ENCODE results near the gene MRPS12. TPM values are rescaled to one million over a fixed set of nuclear protein-coding genes. Genes with fewer than 3 reads are reported as not detected.
"Not testable (repeated sequence)": the region's sequence is repeated elsewhere in the genome, so short reads cannot be mapped to it uniquely, and the experiment has no call there.

MRPS12 gene
- total RNA-seq, 1 donor from 2014 or later: 118 TPM

DNA sequence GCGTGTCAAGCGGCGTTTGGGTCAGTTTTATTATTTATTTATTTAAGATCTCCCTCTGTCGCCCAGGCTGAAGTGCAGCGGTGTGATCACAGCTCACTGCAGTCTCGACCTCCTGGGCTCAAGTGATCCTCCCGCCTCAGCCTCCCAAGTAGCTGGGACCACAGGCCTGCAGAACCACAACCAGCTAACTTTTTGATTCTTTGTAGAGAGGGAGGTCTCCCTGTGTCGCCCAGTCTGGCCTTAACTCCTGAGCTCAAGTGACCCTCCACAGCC is 713 bp downstream of the MRPS12 start:
- H3K9me3 Mint-ChIP-seq: no peaks in the 10 kb centered on the region
- peaks cover 28% of the 10 kb centered on the region for H3K4me1 Mint-ChIP-seq (ENCODE audit: low read depth)
- H3K36me3 Mint-ChIP-seq (ENCODE audit: low read depth): peaks cover 34% of the 10 kb centered on the region
- H3K27ac Mint-ChIP-seq: peak overlapping the region; percentile 97
- DNase-seq (ENCODE audit: low spot score): no peak
- peak overlapping the region; percentile 99 for H3K4me3 Mint-ChIP-seq
- no peaks in the 10 kb centered on the region for H3K27me3 Mint-ChIP-seq (ENCODE audit: insufficient read depth)
- intact Hi-C loops (cut with micrococcal nuclease): loop anchor here (1.0 to 2.0 kb wide), 3 partner anchors 18 to 387 kb away; no protein-coding TSS in a partner anchor

GRCh38 chr19:38932425-38933179 is 1.9 kb downstream of the MRPS12 start:
- Mint-ChIP-seq H3K36me3 (ENCODE audit: low read depth) (peaks cover 34% of the 10 kb centered on the region), H3K27me3 (ENCODE audit: insufficient read depth) (no peaks in the 10 kb centered on the region), H3K4me3 (peak overlapping the region; percentile 67), H3K27ac (no peak overlapping the region), H3K9me3 (no peaks in the 10 kb centered on the region), H3K4me1 (ENCODE audit: low read depth) (peaks cover 28% of the 10 kb centered on the region)
- peak; percentile 15 for DNase-seq (ENCODE audit: low spot score)
- intact Hi-C loops (cut with micrococcal nuclease): no loop called here

GRCh38 chr19:38933544-38933943 is 2.8 kb downstream of the MRPS12 start:
- Mint-ChIP-seq H3K4me1 (ENCODE audit: low read depth) (peaks cover 26% of the 10 kb centered on the region), H3K36me3 (ENCODE audit: low read depth) (peaks cover 34% of the 10 kb centered on the region), H3K9me3 (no peaks in the 10 kb centered on the region), H3K27ac (no peak overlapping the region), H3K27me3 (ENCODE audit: insufficient read depth) (no peaks in the 10 kb centered on the region), H3K4me3 (no peak overlapping the region)
- DNase-seq (ENCODE audit: low spot score): no peak
- intact Hi-C loops (cut with micrococcal nuclease): no loop called here

DNA sequence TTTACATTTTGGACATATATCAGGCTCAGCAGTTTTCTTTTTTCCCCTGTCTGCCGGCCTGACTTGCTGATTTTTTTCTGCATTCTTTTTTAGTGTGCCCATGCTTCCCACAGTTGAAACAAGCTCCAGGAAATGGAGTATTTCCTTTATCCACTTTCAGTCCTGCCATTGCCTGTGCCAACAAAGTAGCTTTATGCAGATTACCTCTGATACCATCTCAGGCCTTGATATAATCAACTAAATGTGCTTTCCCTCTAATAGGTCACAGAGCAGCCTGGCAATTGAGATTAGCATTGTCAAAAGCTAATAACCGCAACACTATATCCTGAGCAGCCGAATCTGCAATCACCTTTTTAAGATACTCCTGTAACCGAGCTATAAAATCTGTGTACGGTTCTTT is 9.2 kb downstream of the MRPS12 start:
- intact Hi-C loops (cut with micrococcal nuclease): no loop called here
- no peak overlapping the region for H3K4me3 Mint-ChIP-seq
- no peaks in the 10 kb centered on the region for H3K9me3 Mint-ChIP-seq
- DNase-seq (ENCODE audit: low spot score): no peak
- peaks cover 10% of the 10 kb centered on the region for H3K4me1 Mint-ChIP-seq (ENCODE audit: low read depth)
- H3K36me3 Mint-ChIP-seq (ENCODE audit: low read depth): peaks cover 12% of the 10 kb centered on the region
- no peak overlapping the region for H3K27ac Mint-ChIP-seq
- H3K27me3 Mint-ChIP-seq (ENCODE audit: insufficient read depth): peaks cover 9% of the 10 kb centered on the region

- H3K27ac Mint-ChIP-seq; intact Hi-C loops (cut with micrococcal nuclease); H3K4me3 Mint-ChIP-seq; DNase-seq (ENCODE audit: low spot score); H3K36me3 Mint-ChIP-seq (ENCODE audit: low read depth); H3K9me3 Mint-ChIP-seq; H3K27me3 Mint-ChIP-seq (ENCODE audit: insufficient read depth): not testable (repeated sequence)
- peaks cover 10% of the 10 kb centered on the region for H3K4me1 Mint-ChIP-seq (ENCODE audit: low read depth)
Observed at GRCh38 chr19:38941466-38941865, 10.7 kb downstream of the MRPS12 start.

GRCh38 chr19:38941979-38942378 is 11.2 kb downstream of the MRPS12 start:
- no peak for DNase-seq (ENCODE audit: low spot score)
- Mint-ChIP-seq H3K9me3 (no peaks in the 10 kb centered on the region), H3K27me3 (ENCODE audit: insufficient read depth) (peaks cover 9% of the 10 kb centered on the region), H3K27ac (no peak overlapping the region), H3K4me1 (ENCODE audit: low read depth) (peaks cover 10% of the 10 kb centered on the region), H3K36me3 (ENCODE audit: low read depth) (peaks cover 1% of the 10 kb centered on the region), H3K4me3 (no peak overlapping the region)
- intact Hi-C loops (cut with micrococcal nuclease): no loop called here

GRCh38 chr19:38942471-38943181 is 11.9 kb downstream of the MRPS12 start:
- H3K4me1 Mint-ChIP-seq (ENCODE audit: low read depth): peaks cover 10% of the 10 kb centered on the region
- peaks cover 9% of the 10 kb centered on the region for H3K27me3 Mint-ChIP-seq (ENCODE audit: insufficient read depth)
- no peaks in the 10 kb centered on the region for H3K9me3 Mint-ChIP-seq
- intact Hi-C loops (cut with micrococcal nuclease): no loop called here
- H3K36me3 Mint-ChIP-seq (ENCODE audit: low read depth): peaks cover 1% of the 10 kb centered on the region
- DNase-seq (ENCODE audit: low spot score): no peak
- H3K4me3 Mint-ChIP-seq: no peak overlapping the region
- no peak overlapping the region for H3K27ac Mint-ChIP-seq

DNA sequence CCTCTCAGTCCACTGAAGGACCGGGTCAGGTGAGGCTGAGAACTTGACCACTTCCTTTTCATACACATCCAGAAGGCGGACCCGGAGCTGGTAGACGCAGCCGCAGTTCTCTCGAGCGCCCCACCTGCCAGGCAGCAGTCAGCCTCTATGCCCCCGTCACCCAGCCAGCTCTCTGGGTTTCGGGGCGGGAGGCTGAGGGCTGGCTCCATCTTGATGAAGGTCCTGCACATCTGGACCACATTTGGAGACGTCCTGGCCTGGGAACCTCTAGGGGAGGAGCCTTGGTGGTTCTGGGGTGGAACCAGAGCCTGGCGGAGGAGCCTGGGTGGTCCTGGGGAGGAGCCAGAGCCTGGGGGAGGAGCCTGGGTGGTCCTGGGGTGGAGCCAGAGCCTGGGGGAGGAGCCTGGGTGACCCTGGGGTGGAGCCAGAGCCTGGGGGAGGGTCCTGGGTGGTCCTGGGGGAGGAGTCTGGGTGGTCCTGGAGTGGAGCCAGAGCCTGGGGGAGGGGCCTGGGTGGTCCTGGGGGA is 14.3 kb downstream of the MRPS12 start:
- DNase-seq (ENCODE audit: low spot score): no peak
- intact Hi-C loops (cut with micrococcal nuclease): no loop called here
- Mint-ChIP-seq H3K27me3 (ENCODE audit: insufficient read depth) (peaks cover 13% of the 10 kb centered on the region), H3K9me3 (no peaks in the 10 kb centered on the region), H3K36me3 (ENCODE audit: low read depth) (peaks cover 1% of the 10 kb centered on the region), H3K4me1 (ENCODE audit: low read depth) (peaks cover 10% of the 10 kb centered on the region), H3K27ac (no peak overlapping the region), H3K4me3 (no peak overlapping the region)

DNA sequence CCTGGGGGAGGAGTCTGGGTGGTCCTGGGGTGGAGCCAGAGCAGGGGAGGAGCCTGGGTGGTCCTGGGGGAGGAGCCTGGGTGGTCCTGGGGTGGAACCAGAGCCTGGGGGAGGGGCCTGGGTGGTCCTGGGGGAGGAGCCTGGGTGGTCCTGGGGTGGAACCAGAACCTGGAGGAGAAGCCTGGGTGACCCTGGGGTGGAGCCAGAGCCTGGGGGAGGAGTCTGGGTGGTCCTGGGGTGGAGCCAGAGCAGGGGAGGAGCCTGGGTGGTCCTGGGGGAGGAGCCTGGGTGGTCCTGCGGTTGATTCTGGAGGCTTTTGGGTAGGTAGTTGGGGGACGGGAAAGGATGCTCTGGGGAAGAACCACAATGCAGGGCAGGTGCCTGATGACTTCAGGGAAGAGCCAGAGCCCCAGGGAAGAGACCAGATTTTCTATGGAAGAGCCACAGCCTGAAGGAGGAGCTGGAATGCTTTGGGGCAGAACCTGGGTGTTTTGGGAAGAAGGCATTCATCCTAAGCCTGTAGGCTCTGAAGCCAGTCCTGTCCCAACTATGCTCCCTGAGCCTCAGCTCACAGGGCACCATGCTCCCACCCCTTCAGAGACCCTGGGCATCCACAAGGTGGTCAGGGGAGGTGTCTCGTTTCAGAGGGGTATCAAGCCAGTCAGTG is 15.0 kb downstream of the MRPS12 start:
- Mint-ChIP-seq H3K36me3 (ENCODE audit: low read depth) (peaks cover 1% of the 10 kb centered on the region), H3K4me3 (no peak overlapping the region), H3K27ac (no peak overlapping the region), H3K9me3 (no peaks in the 10 kb centered on the region), H3K27me3 (ENCODE audit: insufficient read depth) (peaks cover 12% of the 10 kb centered on the region), H3K4me1 (ENCODE audit: low read depth) (peaks cover 10% of the 10 kb centered on the region)
- intact Hi-C loops (cut with micrococcal nuclease): no loop called here
- no peak for DNase-seq (ENCODE audit: low spot score)

- H3K9me3 Mint-ChIP-seq: no peaks in the 10 kb centered on the region
- intact Hi-C loops (cut with micrococcal nuclease): no loop called here
- no peak for DNase-seq (ENCODE audit: low spot score)
- H3K4me1 Mint-ChIP-seq (ENCODE audit: low read depth): peaks cover 4% of the 10 kb centered on the region
- peaks cover 14% of the 10 kb centered on the region for H3K27me3 Mint-ChIP-seq (ENCODE audit: insufficient read depth)
- no peaks in the 10 kb centered on the region for H3K36me3 Mint-ChIP-seq (ENCODE audit: low read depth)
- H3K4me3 Mint-ChIP-seq: no peak overlapping the region
- no peak overlapping the region for H3K27ac Mint-ChIP-seq
Observed at GRCh38 chr19:38946229-38947010, 15.7 kb downstream of the MRPS12 start.

GRCh38 chr19:38949580-38950367 is 19.0 kb downstream of the MRPS12 start:
- Mint-ChIP-seq H3K36me3 (ENCODE audit: low read depth) (no peaks in the 10 kb centered on the region), H3K4me1 (ENCODE audit: low read depth) (peaks cover 15% of the 10 kb centered on the region), H3K4me3 (peak overlapping the region; percentile 59), H3K27me3 (ENCODE audit: insufficient read depth) (peaks cover 21% of the 10 kb centered on the region), H3K9me3 (no peaks in the 10 kb centered on the region), H3K27ac (no peak overlapping the region)
- DNase-seq (ENCODE audit: low spot score): peak; percentile 79
- intact Hi-C loops (cut with micrococcal nuclease): loop anchor here (1.0 kb wide), 1 partner anchor 18 kb away; no protein-coding TSS in a partner anchor

DNA sequence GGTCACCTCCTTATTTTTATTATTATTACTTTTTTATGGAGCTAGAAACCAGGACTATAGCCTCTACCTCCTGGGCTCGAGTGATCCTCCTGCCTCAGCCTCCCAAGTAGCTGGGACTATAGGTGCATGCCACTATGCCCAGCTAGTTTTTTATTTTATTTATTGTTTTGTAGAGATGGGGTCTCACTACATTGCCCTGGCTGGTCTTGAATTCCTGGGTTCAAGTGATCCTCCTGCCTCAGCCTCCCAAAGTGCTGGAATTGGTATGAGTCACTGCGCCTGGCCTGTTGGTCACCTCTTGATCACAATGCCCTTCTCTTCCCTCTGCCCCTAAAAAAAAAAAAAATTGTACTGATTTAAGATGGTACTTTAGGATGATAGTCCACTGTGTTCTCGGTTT is 20.4 kb downstream of the MRPS12 start:
- Mint-ChIP-seq H3K9me3 (no peaks in the 10 kb centered on the region), H3K27ac (no peak overlapping the region), H3K4me1 (ENCODE audit: low read depth) (peaks cover 15% of the 10 kb centered on the region), H3K4me3 (no peak overlapping the region), H3K36me3 (ENCODE audit: low read depth) (no peaks in the 10 kb centered on the region), H3K27me3 (ENCODE audit: insufficient read depth) (peaks cover 21% of the 10 kb centered on the region)
- DNase-seq (ENCODE audit: low spot score): no peak
- intact Hi-C loops (cut with micrococcal nuclease): no loop called here

Measured in activated T-helper 1 cell treated with anti-CD3 and anti-CD28 coated beads, Interleukin-12 subunit alpha, Interleukin-12 subunit beta, Interleukin-2, Interleukin-4 antibody, amounts not matched to agents 30 ng/mL and 10 ng/mL and 1 ng/mL, durations not matched to agents 14 hours and 24 hours and 36 hours (primary cell).